Omental fat pad (tissue), 4 donors: ENCODE data around the gene HIGD1C. TPM values are rescaled to one million over a fixed set of nuclear protein-coding genes. Genes with fewer than 3 reads are reported as not detected.

Source experiments
- ATAC-seq: fragments of 150-250 bp; one replicate; pipeline ENCODE4 v1.9.1; 2016; ENCODE audit warnings: mild to moderate bottlenecking, moderate library complexity; ENCODE audit not compliant: low FRiP score
- DNase-seq: peaks from one replicate; pipeline ENCODE4 v3.0.0-alpha.2; 2019; ENCODE audit warnings: low spot score
- total RNA-seq, 4 donors: library from RNA; depleted of rRNA; stranded (reverse); fragments of >200 nt; gene quantifications; one replicate each; pipeline ENCODE4 v1.1.0, GENCODE V29; 2016
- TF ChIP-seq, protein P1 (sequence below), 3 donors: fragments of 450-650 bp; IDR thresholded peaks; one replicate each; pipeline ENCODE4 v1.5.1; 2016 to 2017; ENCODE audit warnings: antibody characterized with exemption in 3 of 3, mild to moderate bottlenecking in 3 of 3, moderate library complexity in 2 of 3

The HIGD1C gene
- total RNA-seq, 4 donors from 2014 or later, result not detected

DNA sequence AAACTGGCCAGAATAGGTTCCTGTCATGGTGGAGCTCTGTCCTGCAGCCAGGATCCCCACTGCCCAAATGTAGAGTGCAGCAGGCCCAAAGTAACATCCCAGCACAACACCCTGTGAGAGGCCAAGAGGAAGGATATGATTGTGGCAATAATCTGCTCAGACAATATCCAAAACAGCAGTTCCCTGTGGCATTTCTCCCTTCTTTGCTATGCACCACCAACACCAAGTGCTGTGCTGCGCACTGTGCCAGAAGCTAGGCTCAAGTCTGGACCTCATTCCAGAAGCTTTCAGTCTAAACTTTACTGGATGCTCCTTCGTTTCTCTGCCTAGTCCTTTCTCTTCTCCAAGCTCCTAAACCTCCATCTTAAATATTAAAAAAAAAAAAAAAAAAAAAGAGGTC is 40.5 kb downstream of the HIGD1C start:
- DNase-seq (no peak), ATAC-seq (no peak)
- TF ChIP-seq, protein P1, sequence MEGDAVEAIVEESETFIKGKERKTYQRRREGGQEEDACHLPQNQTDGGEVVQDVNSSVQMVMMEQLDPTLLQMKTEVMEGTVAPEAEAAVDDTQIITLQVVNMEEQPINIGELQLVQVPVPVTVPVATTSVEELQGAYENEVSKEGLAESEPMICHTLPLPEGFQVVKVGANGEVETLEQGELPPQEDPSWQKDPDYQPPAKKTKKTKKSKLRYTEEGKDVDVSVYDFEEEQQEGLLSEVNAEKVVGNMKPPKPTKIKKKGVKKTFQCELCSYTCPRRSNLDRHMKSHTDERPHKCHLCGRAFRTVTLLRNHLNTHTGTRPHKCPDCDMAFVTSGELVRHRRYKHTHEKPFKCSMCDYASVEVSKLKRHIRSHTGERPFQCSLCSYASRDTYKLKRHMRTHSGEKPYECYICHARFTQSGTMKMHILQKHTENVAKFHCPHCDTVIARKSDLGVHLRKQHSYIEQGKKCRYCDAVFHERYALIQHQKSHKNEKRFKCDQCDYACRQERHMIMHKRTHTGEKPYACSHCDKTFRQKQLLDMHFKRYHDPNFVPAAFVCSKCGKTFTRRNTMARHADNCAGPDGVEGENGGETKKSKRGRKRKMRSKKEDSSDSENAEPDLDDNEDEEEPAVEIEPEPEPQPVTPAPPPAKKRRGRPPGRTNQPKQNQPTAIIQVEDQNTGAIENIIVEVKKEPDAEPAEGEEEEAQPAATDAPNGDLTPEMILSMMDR (IDR thresholded peaks at IDR 0.05), result no peak

DNA sequence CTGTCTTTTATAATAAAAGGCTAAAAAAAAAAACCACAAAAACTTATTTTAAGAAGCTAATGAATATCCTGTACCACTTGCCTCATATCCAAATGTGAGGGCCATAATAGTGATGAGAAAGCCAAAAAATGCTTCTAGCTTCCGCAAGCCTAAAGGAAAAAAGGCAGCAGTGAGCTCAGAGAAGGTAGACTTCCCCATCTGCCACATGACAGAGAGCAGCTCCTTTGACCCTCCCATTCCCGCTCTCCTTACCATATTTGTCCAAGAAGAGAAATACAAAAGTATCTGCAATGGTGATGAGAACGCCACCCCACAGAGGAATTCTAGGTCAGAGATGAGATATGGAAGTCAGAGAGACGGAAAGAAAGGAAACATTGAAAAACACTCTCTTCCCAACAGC is 46.7 kb downstream of the HIGD1C start:
- ATAC-seq (no peak), DNase-seq (no peak)
- TF ChIP-seq, protein P1 (IDR thresholded peaks at IDR 0.05), result no peak

DNA sequence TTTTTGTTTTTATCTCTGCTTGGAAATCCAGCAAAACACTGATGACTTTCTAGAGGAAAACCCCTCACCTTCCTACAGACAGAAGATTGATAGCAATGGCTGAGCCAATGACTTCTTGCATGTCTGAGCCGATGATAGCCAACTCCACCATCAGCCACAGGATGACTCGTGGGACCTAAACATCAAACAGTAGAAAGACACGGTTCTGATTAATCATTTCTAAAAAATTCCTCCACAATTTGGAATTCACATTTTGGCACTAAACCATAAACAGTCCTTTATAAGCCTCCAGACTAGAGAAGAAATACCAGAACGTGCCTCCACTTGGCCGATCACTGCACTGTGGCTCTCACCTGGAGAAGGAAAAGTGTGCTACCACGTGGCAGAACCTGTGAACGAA is 47.9 kb downstream of the HIGD1C start:
- TF ChIP-seq, protein P1 (IDR thresholded peaks at IDR 0.05), result no peak

DNA sequence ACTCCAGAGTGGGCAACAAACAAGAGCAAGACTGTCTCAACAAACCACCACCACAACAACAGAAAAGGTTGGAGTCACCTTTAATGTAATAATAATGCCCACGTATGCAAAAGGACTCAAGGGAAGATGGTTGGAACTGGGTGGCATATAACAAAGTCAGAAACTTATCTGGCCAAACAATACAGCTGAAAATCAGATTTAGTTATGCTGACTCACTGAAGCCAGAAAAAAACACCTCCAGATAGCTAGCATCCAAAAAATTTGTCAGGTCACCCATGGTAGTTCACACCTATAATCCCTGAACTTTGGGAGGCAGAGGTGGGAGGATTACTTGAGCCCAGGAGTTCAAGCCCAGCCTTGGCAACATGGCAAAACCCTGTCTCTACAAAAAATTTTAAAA is 49.5 kb downstream of the HIGD1C start:
- DNase-seq (no peak), ATAC-seq (no peak)
- TF ChIP-seq, protein P1 (IDR thresholded peaks at IDR 0.05), result no peak

More for the DNA sequence above, 47.9 kb downstream of the HIGD1C start:
- DNase-seq (no peak), ATAC-seq (no peak)

DNA sequence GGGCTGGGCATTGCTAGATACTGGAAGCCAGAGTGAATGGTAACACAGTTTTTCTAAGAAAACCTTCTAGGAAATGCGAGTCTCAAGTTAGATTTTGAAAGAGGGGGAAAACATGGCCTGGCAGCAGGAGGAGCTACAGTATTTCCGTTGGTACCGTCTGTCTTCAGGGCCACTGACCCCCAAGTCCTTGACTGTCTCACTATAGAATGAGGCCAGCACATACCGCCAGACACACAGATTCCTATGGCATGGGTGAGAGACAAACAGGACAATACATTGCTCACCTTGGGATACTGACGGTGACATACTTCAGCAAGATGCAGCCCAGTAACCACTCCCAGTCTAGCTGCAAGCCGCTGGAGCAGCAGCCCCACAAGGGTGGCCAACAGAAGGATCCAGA is 52.2 kb downstream of the HIGD1C start:
- DNase-seq (no peak), ATAC-seq (no peak)
- TF ChIP-seq, protein P1 (IDR thresholded peaks at IDR 0.05), result no peak

DNA sequence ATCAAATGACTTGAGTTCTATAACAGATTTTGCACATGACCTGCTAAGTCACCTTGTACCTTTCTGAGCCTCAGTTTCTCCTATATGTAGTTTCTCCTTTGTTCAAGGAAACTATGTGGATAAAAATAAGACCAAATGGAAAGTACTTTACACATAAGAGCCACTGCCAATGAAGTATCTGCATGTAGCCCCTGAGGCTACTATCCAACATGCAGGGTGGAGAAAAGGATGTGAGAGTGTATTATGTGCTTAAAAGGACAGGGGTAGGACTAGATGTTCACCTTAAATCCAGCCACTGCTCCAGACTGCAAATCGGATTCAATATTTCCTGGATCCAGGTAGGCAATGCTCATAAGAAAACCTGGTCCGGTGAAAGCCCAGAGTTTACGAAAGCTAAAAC is 52.7 kb downstream of the HIGD1C start:
- DNase-seq (no peak), ATAC-seq (no peak)
- TF ChIP-seq, protein P1 (IDR thresholded peaks at IDR 0.05), result no peak

DNA sequence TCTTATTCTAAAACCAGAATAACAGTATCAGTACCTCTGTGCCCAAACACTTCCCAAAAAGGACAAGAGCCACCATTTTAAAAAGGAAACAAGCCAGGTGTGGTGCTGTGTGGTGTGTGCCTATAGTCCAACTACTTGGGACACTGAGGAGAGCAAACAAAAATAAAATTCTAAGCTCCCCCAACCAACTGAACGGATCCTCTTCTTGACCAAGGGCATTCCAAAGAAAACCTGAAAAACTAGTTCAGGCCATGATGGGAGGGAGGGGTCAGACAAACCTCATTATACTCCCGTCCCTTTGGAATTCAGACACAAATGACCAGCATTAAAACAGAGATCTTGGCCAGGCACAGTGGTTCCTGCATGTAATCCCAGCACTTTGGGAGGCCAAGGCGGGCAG is 53.3 kb downstream of the HIGD1C start:
- ATAC-seq (no peak), DNase-seq (no peak)
- TF ChIP-seq, protein P1 (IDR thresholded peaks at IDR 0.05), result no peak
